Vagina (tissue), 2 donors: ENCODE results near the gene PRICKLE4.

Experiments
- POLR2A ChIP-seq, 2 donors: fragments of 450-650 bp; IDR thresholded peaks; one replicate each; pipeline ENCODE4 v1.6.1; 2017; ENCODE audit warnings: antibody characterized with exemption in 2 of 2, mild to moderate bottlenecking in 2 of 2, moderate library complexity in 2 of 2
- POLR2AphosphoS5 ChIP-seq, 2 donors: sonication (generic); formaldehyde crosslinking; IDR thresholded peaks; one replicate each; pipeline ENCODE4 v1.9.0; 2017; ENCODE audit warnings: antibody characterized with exemption in 2 of 2, mild to moderate bottlenecking in 2 of 2, low read depth in 1 of 2; ENCODE audit not compliant: insufficient read depth in 1 of 2
- TF ChIP-seq, protein P1 (sequence below), 3 experiments: fragments of 450-650 bp in 2 of 3; fragments of 200-600 bp in 1 of 3; sonication (generic) in 1 of 3; IDR thresholded peaks; one replicate each; pipeline ENCODE4 v1.5.1; 2017 to 2019; ENCODE audit warnings: antibody characterized with exemption in 3 of 3, mild to moderate bottlenecking in 2 of 3, moderate library complexity in 2 of 3

DNA sequence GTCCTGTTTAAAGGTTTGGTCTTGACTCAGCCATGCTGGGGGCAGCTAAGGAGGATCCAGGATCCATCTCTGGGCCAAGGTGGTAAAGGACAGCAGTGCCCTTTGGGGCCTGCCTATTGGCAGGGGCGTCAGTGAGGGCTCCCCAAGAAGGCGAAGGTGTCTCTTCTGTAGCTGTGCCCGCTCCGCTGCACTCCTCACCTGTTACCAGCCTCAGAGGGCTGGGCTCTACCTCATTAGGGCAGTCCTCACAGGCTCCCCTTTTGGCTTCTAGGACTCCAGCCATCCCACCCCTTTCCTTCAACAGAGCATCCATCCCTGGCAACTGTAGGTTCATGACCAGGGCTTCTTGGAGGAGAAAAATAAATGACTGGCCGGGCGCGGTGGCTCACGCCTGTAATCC, 11.2 kb upstream of the PRICKLE4 start:
- TF ChIP-seq, protein P1, sequence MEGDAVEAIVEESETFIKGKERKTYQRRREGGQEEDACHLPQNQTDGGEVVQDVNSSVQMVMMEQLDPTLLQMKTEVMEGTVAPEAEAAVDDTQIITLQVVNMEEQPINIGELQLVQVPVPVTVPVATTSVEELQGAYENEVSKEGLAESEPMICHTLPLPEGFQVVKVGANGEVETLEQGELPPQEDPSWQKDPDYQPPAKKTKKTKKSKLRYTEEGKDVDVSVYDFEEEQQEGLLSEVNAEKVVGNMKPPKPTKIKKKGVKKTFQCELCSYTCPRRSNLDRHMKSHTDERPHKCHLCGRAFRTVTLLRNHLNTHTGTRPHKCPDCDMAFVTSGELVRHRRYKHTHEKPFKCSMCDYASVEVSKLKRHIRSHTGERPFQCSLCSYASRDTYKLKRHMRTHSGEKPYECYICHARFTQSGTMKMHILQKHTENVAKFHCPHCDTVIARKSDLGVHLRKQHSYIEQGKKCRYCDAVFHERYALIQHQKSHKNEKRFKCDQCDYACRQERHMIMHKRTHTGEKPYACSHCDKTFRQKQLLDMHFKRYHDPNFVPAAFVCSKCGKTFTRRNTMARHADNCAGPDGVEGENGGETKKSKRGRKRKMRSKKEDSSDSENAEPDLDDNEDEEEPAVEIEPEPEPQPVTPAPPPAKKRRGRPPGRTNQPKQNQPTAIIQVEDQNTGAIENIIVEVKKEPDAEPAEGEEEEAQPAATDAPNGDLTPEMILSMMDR (IDR thresholded peaks at IDR 0.05): no peak
- TF ChIP-seq POLR2A (IDR thresholded peaks at IDR 0.05) (no peak), POLR2AphosphoS5 (IDR thresholded peaks at IDR 0.05; ENCODE audit: insufficient read depth in 1 of 2, low read depth in 1 of 2) (no peak)
